ENCODE measurements around the gene SMPD3. TPM values are rescaled to one million over a fixed set of nuclear protein-coding genes. Genes with fewer than 3 reads are reported as not detected.

Gene SMPD3
- polyA plus RNA-seq, 2 of the 4 experiments (the other 2 are of a cell fraction): 0.04 to 0.13 TPM

DNA sequence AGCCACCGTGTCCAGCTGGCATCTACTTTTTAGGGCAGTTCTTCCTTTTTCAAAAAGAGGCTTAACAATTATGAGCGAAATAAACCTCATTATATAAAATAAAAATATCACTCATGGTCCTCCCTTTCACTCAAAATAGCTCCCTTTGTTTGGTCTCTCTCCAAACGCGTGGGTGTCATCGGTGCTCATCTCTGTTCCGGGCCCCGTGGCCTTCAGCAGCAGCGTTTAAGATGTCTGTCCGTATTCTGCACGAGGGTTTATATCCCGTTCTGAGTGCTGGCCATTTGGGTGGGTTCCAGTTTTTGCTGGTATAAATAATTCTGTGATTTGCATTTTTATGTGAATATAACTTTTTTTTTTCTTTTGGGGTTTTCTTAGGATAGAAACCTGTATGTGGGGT lies 104.1 kb downstream of the SMPD3 start:
- H3K4me3 ChIP-seq: no peak overlapping the region
- H3K4me2 ChIP-seq: no peak overlapping the region
- no peaks in the 10 kb centered on the region for H3K4me1 ChIP-seq
- 94% methylated on average over 11 of the region's 11 CpGs for WGBS (ENCODE audit: missing lambda C conversion rate)
- POLR2A ChIA-PET: no interaction called here
- no peaks in the 10 kb centered on the region for H3K9me3 ChIP-seq
- DNase-seq (ENCODE audit: low read depth in 1 of 2, low spot score in 1 of 2) (no peak), ATAC-seq (no peak), FAIRE-seq (no peak)
- TF ChIP-seq SMC3 (IDR thresholded peaks at IDR 0.05): no peak
- TF ChIP-seq MAFK (IDR thresholded peaks at IDR 0.05; ENCODE audit: partially characterized antibody): no peak
- no peak for TF ChIP-seq NPAS2 (CRISPR knock-in tag; IDR thresholded peaks at IDR 0.05; ENCODE audit: borderline replicate concordance)
- TF ChIP-seq, protein P1, sequence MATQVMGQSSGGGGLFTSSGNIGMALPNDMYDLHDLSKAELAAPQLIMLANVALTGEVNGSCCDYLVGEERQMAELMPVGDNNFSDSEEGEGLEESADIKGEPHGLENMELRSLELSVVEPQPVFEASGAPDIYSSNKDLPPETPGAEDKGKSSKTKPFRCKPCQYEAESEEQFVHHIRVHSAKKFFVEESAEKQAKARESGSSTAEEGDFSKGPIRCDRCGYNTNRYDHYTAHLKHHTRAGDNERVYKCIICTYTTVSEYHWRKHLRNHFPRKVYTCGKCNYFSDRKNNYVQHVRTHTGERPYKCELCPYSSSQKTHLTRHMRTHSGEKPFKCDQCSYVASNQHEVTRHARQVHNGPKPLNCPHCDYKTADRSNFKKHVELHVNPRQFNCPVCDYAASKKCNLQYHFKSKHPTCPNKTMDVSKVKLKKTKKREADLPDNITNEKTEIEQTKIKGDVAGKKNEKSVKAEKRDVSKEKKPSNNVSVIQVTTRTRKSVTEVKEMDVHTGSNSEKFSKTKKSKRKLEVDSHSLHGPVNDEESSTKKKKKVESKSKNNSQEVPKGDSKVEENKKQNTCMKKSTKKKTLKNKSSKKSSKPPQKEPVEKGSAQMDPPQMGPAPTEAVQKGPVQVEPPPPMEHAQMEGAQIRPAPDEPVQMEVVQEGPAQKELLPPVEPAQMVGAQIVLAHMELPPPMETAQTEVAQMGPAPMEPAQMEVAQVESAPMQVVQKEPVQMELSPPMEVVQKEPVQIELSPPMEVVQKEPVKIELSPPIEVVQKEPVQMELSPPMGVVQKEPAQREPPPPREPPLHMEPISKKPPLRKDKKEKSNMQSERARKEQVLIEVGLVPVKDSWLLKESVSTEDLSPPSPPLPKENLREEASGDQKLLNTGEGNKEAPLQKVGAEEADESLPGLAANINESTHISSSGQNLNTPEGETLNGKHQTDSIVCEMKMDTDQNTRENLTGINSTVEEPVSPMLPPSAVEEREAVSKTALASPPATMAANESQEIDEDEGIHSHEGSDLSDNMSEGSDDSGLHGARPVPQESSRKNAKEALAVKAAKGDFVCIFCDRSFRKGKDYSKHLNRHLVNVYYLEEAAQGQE (IDR thresholded peaks at IDR 0.05): no peak
- no peak for TF ChIP-seq GATA3 (IDR thresholded peaks at IDR 0.05; ENCODE audit: borderline replicate concordance)
- CTCF ChIA-PET: interaction anchor here (1.0 to 4.4 kb wide), 3 partner anchors 15 to 82 kb away, joined by 5 to 22 read pairs (median 5); no protein-coding TSS in a partner anchor
- no peak overlapping the region for H3K27ac ChIP-seq

DNA sequence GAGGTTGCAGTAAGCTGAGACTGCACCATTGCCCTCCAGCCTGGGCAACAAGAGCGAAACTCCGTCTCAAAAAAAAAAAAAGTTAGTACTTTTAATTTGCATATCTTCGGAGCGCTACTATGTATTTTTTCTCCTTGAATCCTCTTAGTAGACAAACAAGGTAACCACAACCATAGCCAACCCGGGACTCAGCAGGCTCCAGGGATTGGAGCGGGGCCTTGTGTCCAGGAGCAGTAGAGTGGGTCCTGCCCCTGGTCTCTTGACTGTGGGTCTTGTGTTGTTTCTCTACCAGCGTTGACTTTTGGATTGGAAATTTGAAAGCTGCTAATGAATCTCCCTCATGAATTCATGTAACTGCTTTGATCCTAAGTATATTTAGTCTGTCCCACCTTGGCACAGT lies 105.2 kb downstream of the SMPD3 start:
- CTCF ChIA-PET: interaction anchor here (4.4 kb wide), 1 partner anchor 14 kb away, joined by 22 read pairs; no protein-coding TSS in a partner anchor

More for the DNA sequence above, 105.2 kb downstream of the SMPD3 start:
- no peak overlapping the region for H3K27ac ChIP-seq
- no peaks in the 10 kb centered on the region for H3K4me1 ChIP-seq
- no peak for FAIRE-seq
- 94% methylated on average over 7 of the region's 7 CpGs for WGBS (ENCODE audit: missing lambda C conversion rate)
- no peak for DNase-seq (ENCODE audit: low read depth in 1 of 2, low spot score in 1 of 2)
- H3K4me2 ChIP-seq: no peak overlapping the region
- no peak for ATAC-seq
- POLR2A ChIA-PET: no interaction called here
- H3K9me3 ChIP-seq: no peaks in the 10 kb centered on the region
- no peak overlapping the region for H3K4me3 ChIP-seq
- TF ChIP-seq SREBF2 (IDR thresholded peaks at IDR 0.05) (no peak), MYC (IDR thresholded peaks at IDR 0.05; ENCODE audit: borderline replicate concordance, low read length) (no peak), GATA3 (IDR thresholded peaks at IDR 0.05; ENCODE audit: borderline replicate concordance) (no peak), HOXB5 (CRISPR knock-in tag; IDR thresholded peaks at IDR 0.05) (no peak), JUNB (IDR thresholded peaks at IDR 0.05) (no peak), BHLHE40 (IDR thresholded peaks at IDR 0.05; ENCODE audit: low read depth, low read length) (no peak), FOSB (CRISPR knock-in tag; IDR thresholded peaks at IDR 0.05) (no peak), RCOR1 (IDR thresholded peaks at IDR 0.05; ENCODE audit: low read depth, low read length) (no peak), HEYL (CRISPR knock-in tag; IDR thresholded peaks at IDR 0.05) (no peak), RNF2 (IDR thresholded peaks at IDR 0.05; ENCODE audit: borderline replicate concordance, low read depth) (no peak), NPAS2 (CRISPR knock-in tag; IDR thresholded peaks at IDR 0.05; ENCODE audit: borderline replicate concordance) (no peak), ZFP36 (IDR thresholded peaks at IDR 0.05; ENCODE audit: borderline replicate concordance, partially characterized antibody) (no peak), ZC3H11A (IDR thresholded peaks at IDR 0.05) (no peak), HOXB13 (CRISPR knock-in tag; IDR thresholded peaks at IDR 0.05; ENCODE audit: low read depth) (no peak)
- TF ChIP-seq, protein P2, sequence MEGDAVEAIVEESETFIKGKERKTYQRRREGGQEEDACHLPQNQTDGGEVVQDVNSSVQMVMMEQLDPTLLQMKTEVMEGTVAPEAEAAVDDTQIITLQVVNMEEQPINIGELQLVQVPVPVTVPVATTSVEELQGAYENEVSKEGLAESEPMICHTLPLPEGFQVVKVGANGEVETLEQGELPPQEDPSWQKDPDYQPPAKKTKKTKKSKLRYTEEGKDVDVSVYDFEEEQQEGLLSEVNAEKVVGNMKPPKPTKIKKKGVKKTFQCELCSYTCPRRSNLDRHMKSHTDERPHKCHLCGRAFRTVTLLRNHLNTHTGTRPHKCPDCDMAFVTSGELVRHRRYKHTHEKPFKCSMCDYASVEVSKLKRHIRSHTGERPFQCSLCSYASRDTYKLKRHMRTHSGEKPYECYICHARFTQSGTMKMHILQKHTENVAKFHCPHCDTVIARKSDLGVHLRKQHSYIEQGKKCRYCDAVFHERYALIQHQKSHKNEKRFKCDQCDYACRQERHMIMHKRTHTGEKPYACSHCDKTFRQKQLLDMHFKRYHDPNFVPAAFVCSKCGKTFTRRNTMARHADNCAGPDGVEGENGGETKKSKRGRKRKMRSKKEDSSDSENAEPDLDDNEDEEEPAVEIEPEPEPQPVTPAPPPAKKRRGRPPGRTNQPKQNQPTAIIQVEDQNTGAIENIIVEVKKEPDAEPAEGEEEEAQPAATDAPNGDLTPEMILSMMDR (IDR thresholded peaks at IDR 0.05): no peak
- TF ChIP-seq, protein P3, sequence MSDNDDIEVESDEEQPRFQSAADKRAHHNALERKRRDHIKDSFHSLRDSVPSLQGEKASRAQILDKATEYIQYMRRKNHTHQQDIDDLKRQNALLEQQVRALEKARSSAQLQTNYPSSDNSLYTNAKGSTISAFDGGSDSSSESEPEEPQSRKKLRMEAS (IDR thresholded peaks at IDR 0.05): no peak
- TF ChIP-seq, protein P1 (IDR thresholded peaks at IDR 0.05): no peak
